Gastrocnemius medialis (tissue), 4 donors: ENCODE measurements around the gene NSF.

Experiments
- POLR2A ChIP-seq, 2 donors: fragments of 450-650 bp; IDR thresholded peaks; one replicate each; pipeline ENCODE4 v1.6.1; 2017; ENCODE audit warnings: antibody characterized with exemption in 2 of 2, mild to moderate bottlenecking in 2 of 2, moderate library complexity in 2 of 2
- TF ChIP-seq, protein P1 (sequence below), 5 experiments: fragments of 450-650 bp in 3 of 5; fragments of 200-600 bp in 2 of 5; sonication (generic) in 2 of 5; IDR thresholded peaks in 4 of 5; conservative IDR thresholded peaks in 1 of 5; 1 replicate in 4 of 5; 2 replicates in 1 of 5; pipeline ENCODE4 v1.5.1; 2016 to 2019; ENCODE audit warnings: antibody characterized with exemption in 5 of 5, mild to moderate bottlenecking in 3 of 5, moderate library complexity in 3 of 5

DNA sequence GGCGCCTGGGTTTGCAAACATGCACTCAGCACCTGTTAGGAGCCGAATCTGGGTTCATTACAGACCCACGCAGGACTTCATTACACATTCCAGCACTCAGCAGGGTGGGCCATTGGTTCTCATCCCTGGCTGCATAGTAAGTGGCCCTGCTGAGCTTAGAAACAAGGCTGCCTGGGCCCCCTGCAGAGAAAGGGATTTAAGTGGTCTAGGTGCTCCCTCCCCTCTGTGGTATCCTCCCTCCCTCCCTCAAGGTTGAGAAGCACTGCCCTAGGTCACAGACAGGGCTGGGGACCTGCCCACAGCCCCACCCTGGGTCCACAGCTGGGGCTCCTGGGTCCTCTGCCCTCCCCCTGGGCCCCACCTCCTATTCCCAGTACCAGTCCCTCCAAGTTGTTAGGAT lies 199.7 kb downstream of the NSF start:
- TF ChIP-seq POLR2A (IDR thresholded peaks at IDR 0.05): no peak
- TF ChIP-seq, protein P1, sequence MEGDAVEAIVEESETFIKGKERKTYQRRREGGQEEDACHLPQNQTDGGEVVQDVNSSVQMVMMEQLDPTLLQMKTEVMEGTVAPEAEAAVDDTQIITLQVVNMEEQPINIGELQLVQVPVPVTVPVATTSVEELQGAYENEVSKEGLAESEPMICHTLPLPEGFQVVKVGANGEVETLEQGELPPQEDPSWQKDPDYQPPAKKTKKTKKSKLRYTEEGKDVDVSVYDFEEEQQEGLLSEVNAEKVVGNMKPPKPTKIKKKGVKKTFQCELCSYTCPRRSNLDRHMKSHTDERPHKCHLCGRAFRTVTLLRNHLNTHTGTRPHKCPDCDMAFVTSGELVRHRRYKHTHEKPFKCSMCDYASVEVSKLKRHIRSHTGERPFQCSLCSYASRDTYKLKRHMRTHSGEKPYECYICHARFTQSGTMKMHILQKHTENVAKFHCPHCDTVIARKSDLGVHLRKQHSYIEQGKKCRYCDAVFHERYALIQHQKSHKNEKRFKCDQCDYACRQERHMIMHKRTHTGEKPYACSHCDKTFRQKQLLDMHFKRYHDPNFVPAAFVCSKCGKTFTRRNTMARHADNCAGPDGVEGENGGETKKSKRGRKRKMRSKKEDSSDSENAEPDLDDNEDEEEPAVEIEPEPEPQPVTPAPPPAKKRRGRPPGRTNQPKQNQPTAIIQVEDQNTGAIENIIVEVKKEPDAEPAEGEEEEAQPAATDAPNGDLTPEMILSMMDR (IDR thresholded peaks at IDR 0.05 in 4 of 5, conservative IDR thresholded peaks at IDR 0.05 in 1 of 5): no peak
